GM12864 (cell line): ENCODE measurements around the gene RLN1.

Experiments used
- DNase-seq: peaks from one replicate; pipeline ENCODE4 v3.0.0-alpha.2; 2011; ENCODE audit warnings: low read depth
- H3K4me3 ChIP-seq: 2 replicates; pipeline ENCODE4 v1.5.1; 2011; ENCODE audit warnings: mild to moderate bottlenecking, low read depth, low read length, control low read depth
- CTCF ChIP-seq: IDR thresholded peaks from 2 replicates; pipeline ENCODE4 v1.5.1; 2011; ENCODE audit warnings: low read depth, mild to moderate bottlenecking, moderate library complexity, low read length, control low read depth, inconsistent platforms; ENCODE audit errors: missing control alignments

RLN1 gene

GRCh38 chr9:5375091-5375490, 35.4 kb upstream of the RLN1 start:
- H3K4me3 ChIP-seq = no peak overlapping the region
- no peak for DNase-seq
- TF ChIP-seq CTCF = no peak

GRCh38 chr9:5364294-5365024, 24.8 kb upstream of the RLN1 start:
- no peak for TF ChIP-seq CTCF
- H3K4me3 ChIP-seq = no peak overlapping the region
- no peak for DNase-seq

GRCh38 chr9:5361326-5362010, 21.8 kb upstream of the RLN1 start:
- DNase-seq = no peak
- TF ChIP-seq CTCF = no peak

GRCh38 chr9:5360341-5360740, 20.7 kb upstream of the RLN1 start:
- H3K4me3 ChIP-seq = no peak overlapping the region
- TF ChIP-seq CTCF = no peak
- DNase-seq = no peak

More at GRCh38 chr9:5361326-5362010, 21.8 kb upstream of the RLN1 start:
- H3K4me3 ChIP-seq = no peak overlapping the region

- no peak for TF ChIP-seq CTCF
- no peak overlapping the region for H3K4me3 ChIP-seq
- no peak for DNase-seq
Observed at GRCh38 chr9:5357431-5358105, 17.9 kb upstream of the RLN1 start.

- H3K4me3 ChIP-seq = no peak overlapping the region
- no peak for DNase-seq
- TF ChIP-seq CTCF = no peak
Observed at GRCh38 chr9:5355817-5356216, 16.1 kb upstream of the RLN1 start.
